CD4-positive, alpha-beta T cell treated with Interferon gamma for 1 hour (primary cell): ENCODE measurements around the gene IRF2.
A peak's percentile ranks its signal among the peaks of the same experiment; 100 is the strongest.

Experiments used
- DNase-seq: peaks from one replicate; pipeline ENCODE4 v3.0.0-alpha.2; 2020

Gene IRF2

GRCh38 chr4:184474263-184475095 lies at the start of gene IRF2:
TSS of gene IRF2 (minus strand) at chr4:184474550. CDS start at chr4:184429064, 45,486 bp downstream.
- peak; percentile 97 for DNase-seq

GRCh38 chr4:184515606-184516005 lies 41.3 kb upstream of the IRF2 start:
- DNase-seq, result no peak

GRCh38 chr4:184514121-184514988 lies 40.0 kb upstream of the IRF2 start:
- peak; percentile 42 for DNase-seq

- DNase-seq, result no peak
Measured at GRCh38 chr4:184513802-184514120, 39.4 kb upstream of the IRF2 start.

- no peak for DNase-seq
Measured at GRCh38 chr4:184511156-184511555, 36.8 kb upstream of the IRF2 start.

GRCh38 chr4:184510401-184510800 lies 36.1 kb upstream of the IRF2 start:
- peak; percentile 14 for DNase-seq

GRCh38 chr4:184506527-184507121 lies 32.3 kb upstream of the IRF2 start:
- peak; percentile 60 for DNase-seq

- no peak for DNase-seq
Measured at GRCh38 chr4:184504385-184504784, 30.0 kb upstream of the IRF2 start.

- peak; percentile 43 for DNase-seq
Measured at GRCh38 chr4:184503869-184504300, 29.5 kb upstream of the IRF2 start.

GRCh38 chr4:184500748-184501589 lies 26.6 kb upstream of the IRF2 start:
- no peak for DNase-seq

GRCh38 chr4:184499996-184500395 lies 25.6 kb upstream of the IRF2 start:
- no peak for DNase-seq

GRCh38 chr4:184498598-184498997 lies 24.2 kb upstream of the IRF2 start:
- no peak for DNase-seq

- no peak for DNase-seq
Measured at GRCh38 chr4:184489771-184490170, 15.4 kb upstream of the IRF2 start.

GRCh38 chr4:184487503-184487902 lies 13.2 kb upstream of the IRF2 start:
- DNase-seq, result no peak

- no peak for DNase-seq
Measured at GRCh38 chr4:184485279-184485678, 10.9 kb upstream of the IRF2 start.

- DNase-seq, result no peak
Measured at GRCh38 chr4:184481544-184481943, 7.2 kb upstream of the IRF2 start.

- no peak for DNase-seq
Measured at GRCh38 chr4:184479516-184479950, 5.2 kb upstream of the IRF2 start.

GRCh38 chr4:184477201-184477999 lies 3.0 kb upstream of the IRF2 start:
- no peak for DNase-seq

GRCh38 chr4:184476695-184477094 lies 2.3 kb upstream of the IRF2 start:
- DNase-seq, result peak; percentile 5

- DNase-seq, result no peak
Measured at GRCh38 chr4:184475498-184475897, 1.1 kb upstream of the IRF2 start.

GRCh38 chr4:184475096-184475461 lies 729 bp upstream of the IRF2 start:
- peak; percentile 63 for DNase-seq
